Heart right ventricle (tissue), 16 donors: Measurements from ENCODE around the gene ABCA10. TPM values are rescaled to one million over a fixed set of nuclear protein-coding genes. Genes with fewer than 3 reads are reported as not detected.

Experiments used
- ATAC-seq, 8 donors: fragments of 200-7000 bp; cut with Tn5 transposase; one replicate each; pipeline ENCODE4 v1.9.1; 2020; ENCODE audit warnings: mild to moderate bottlenecking in 8 of 8, moderate library complexity in 8 of 8, moderate number of reproducible peaks in 1 of 8
- DNase-seq, 2 donors: peaks; one replicate each; pipeline ENCODE4 v3.0.0-alpha.2; 2020
- H3K27ac ChIP-seq, 10 donors: fragments of 200-600 bp; sonication (generic) in 2 of 10; one replicate each; pipeline versions ENCODE4 v1.5.0 to v1.8.0; 2020 to 2022; ENCODE audit warnings: mild to moderate bottlenecking in 3 of 10
- H3K27me3 ChIP-seq, 7 donors: fragments of 200-600 bp; one replicate each; pipeline ENCODE4 v1.8.0; 2021 to 2022; ENCODE audit warnings: mild to moderate bottlenecking in 2 of 7
- H3K36me3 ChIP-seq, 9 donors: fragments of 200-600 bp; sonication (generic) in 1 of 9; one replicate each; pipeline versions ENCODE4 v1.5.0 to v1.8.0; 2020 to 2022; ENCODE audit warnings: mild to moderate bottlenecking in 2 of 9
- H3K4me1 ChIP-seq, 9 donors: fragments of 200-600 bp; sonication (generic) in 1 of 9; one replicate each; pipeline versions ENCODE4 v1.5.0 to v1.8.0; 2020 to 2022; ENCODE audit warnings: mild to moderate bottlenecking in 4 of 9
- H3K4me3 ChIP-seq, 10 donors: fragments of 200-600 bp; sonication (generic) in 2 of 10; one replicate each; pipeline versions ENCODE4 v1.5.0 to v1.8.0; 2020 to 2022; ENCODE audit warnings: mild to moderate bottlenecking in 7 of 10, moderate library complexity in 2 of 10
- H3K9me3 ChIP-seq, 11 donors: fragments of 200-600 bp in 10 of 11; sonication (generic) in 2 of 11; one replicate each; pipeline versions ENCODE4 v1.5.0 to v1.8.0; 2013 to 2022; ENCODE audit warnings: mild to moderate bottlenecking in 2 of 11, control low read depth in 1 of 11, moderate library complexity in 1 of 11
- WGBS, 2 donors: extraction: QIAGEN DNeasy Blood & Tissue Kit; methylation state at CpG; one replicate each; pipeline ENCODE4 v1.1.7; 2013; ENCODE audit warnings: inconsistent platforms in 1 of 2; 5-methylcytosine and 5-hydroxymethylcytosine counted together
- intact Hi-C, 10 donors: fragments of 100-400 bp; cut with DNase I; formaldehyde crosslinking; loops; one replicate each; pipeline versions ENCODE4 v1.11.1 to v1.14.2; 2022
- polyA plus RNA-seq, 2 donors: library from polyadenylated mRNA; stranded (reverse); fragments of 200-250 nt; gene quantifications; one replicate each; pipeline ENCODE4 v1.2.3, GENCODE V29; 2013
- total RNA-seq, 10 donors: library from RNA; stranded (reverse); fragmentation: NEBNext Ultra II Directional in 3 of 10; extraction: Animal tissue kit (Norgen Biotek cat#: 25700) in 3 of 10; gene quantifications; one replicate each; pipeline versions ENCODE4 v1.2.1 to v1.2.4, GENCODE V29; 2021 to 2023
- TF ChIP-seq, protein P1 (sequence below), 9 donors: fragments of 200-600 bp; sonication (generic) in 2 of 9; IDR thresholded peaks; one replicate each; pipeline versions ENCODE4 v1.5.0 to v1.8.0; 2021 to 2022; ENCODE audit warnings: antibody characterized with exemption in 9 of 9, mild to moderate bottlenecking in 5 of 9, moderate library complexity in 1 of 9
- donor health status: Arrhythmogenic right ventricular cardiomyopathy.
- donor health status: ischemic (EF 13 %, LVEDD 7.1; RV severe dilation, severe dysfunction).
- donor health status: healthy with polysubstance abuse.
- donor health status: DM: no; HTN: yes; CAD: no.
- donor health status: DM: no; HTN: no; CAD: no.
- donor health status: ischemic (EF 25% LVEDD 6.9; RV normal size, moderate dysfunction).
- donor health status: ischemic (EF 25% LVEDD 5.7; RV mildly dilated, moderate dysfunction).
- donor health status: healthy.
- donor health status: DM: yes; HTN: yes; CAD: no.
- donor health status: Ischemic cardiomyopathy.
- donor health status: ischemic (EF 35%, LVEDD 5.7; RV mildly dilated, moderate dysfunction).
- donor health status: nonischemic (EF 11% LVEDD 7.7; RV severe dilation, severe dysfunction).
- donor health status: DM: yes; HTN: yes; CAD: no.
- donor health status: PGD.
- donor health status: ischemic (EF 29% LVEDD 5.4; RV normal size, mild dysfunction).
- donor health status: nonischemic (EF 23%, LVEDD 6.1; RV moderate dilation, normal function).

Gene ABCA10
- total and polyA plus RNA-seq, 12 donors = 1.0 to 60.9 (median 3.6) TPM

- intact Hi-C loops = no loop called here
- peaks cover 0 to 16% (median 13%) of the 10 kb centered on the region in 9 donors for H3K4me1 ChIP-seq
- H3K4me3 ChIP-seq = no peak overlapping the region
- 94 to 96% methylated on average over 5 of the region's 5 CpGs for WGBS, 2 donors
- H3K9me3 ChIP-seq = no peaks in the 10 kb centered on the region
- DNase-seq (no peak), ATAC-seq (no peak)
- no peak overlapping the region for H3K27ac ChIP-seq
- H3K27me3 ChIP-seq = no peaks in the 10 kb centered on the region
- TF ChIP-seq, protein P1, sequence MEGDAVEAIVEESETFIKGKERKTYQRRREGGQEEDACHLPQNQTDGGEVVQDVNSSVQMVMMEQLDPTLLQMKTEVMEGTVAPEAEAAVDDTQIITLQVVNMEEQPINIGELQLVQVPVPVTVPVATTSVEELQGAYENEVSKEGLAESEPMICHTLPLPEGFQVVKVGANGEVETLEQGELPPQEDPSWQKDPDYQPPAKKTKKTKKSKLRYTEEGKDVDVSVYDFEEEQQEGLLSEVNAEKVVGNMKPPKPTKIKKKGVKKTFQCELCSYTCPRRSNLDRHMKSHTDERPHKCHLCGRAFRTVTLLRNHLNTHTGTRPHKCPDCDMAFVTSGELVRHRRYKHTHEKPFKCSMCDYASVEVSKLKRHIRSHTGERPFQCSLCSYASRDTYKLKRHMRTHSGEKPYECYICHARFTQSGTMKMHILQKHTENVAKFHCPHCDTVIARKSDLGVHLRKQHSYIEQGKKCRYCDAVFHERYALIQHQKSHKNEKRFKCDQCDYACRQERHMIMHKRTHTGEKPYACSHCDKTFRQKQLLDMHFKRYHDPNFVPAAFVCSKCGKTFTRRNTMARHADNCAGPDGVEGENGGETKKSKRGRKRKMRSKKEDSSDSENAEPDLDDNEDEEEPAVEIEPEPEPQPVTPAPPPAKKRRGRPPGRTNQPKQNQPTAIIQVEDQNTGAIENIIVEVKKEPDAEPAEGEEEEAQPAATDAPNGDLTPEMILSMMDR (IDR thresholded peaks at IDR 0.05) = no peak
- H3K36me3 ChIP-seq = peaks cover 0 to 46% (median 0%) of the 10 kb centered on the region in 9 donors
Measured at GRCh38 chr17:69122065-69122464, 106.6 kb downstream of the ABCA10 start.

DNA sequence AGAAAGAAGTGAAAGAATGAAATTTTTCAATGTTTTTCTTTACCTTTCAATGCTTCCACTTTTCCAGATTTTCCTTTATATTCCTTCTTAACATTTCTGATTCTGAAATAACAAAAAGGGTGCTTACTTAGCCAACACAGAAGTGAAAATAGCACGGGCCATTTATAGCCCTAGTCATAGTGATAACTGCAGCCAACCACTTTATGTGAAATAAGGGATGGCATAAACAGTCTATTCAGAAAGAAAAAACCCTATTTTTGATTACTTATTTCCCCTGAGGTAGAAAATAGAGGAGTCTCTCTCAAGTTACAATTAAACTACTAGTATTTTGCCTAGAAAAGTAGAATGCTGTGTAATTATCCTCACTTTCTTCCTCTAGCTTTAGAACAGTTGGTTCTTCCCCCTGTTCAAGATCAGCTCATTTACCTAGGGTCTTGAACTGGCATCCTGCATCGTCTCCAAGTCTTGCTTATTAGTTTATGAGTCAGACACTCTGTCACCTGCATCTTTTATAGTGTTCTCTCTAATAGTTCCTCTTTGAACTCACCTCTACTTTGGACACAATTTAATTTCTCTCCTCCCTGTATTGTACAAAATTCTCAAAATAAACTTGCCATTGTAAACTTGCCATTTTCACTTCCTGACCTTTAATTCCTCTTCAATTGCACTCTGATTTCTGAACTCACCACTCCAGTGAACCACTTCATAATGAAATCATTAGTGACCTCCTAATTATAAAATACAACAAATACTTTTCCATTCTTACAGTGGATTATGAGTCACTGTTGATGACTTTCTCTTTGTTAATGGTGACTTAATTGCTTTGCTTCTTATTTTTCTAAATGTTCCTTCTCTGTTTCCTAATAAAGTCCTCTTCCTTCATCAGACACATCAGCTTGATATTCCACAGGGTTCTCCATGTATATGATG, 110.5 kb downstream of the ABCA10 start:
- WGBS, 2 donors = 26 to 29% methylated on average over 2 of the region's 2 CpGs
- Histone ChIP-seq H3K4me1 (peaks cover 0 to 36% (median 13%) of the 10 kb centered on the region in 9 donors), H3K9me3 (no peaks in the 10 kb centered on the region), H3K4me3 (peak overlapping the region in 4 of 10 donors; percentile 5 to 26 (median 16)), H3K36me3 (peaks cover 0 to 45% (median 0%) of the 10 kb centered on the region in 9 donors), H3K27me3 (no peaks in the 10 kb centered on the region), H3K27ac (peak overlapping the region in 6 of 10 donors; percentile 6 to 54 (median 23))
- TF ChIP-seq, protein P1 (IDR thresholded peaks at IDR 0.05) = no peak
- ATAC-seq = peak in 3 of 8 donors; percentile 48 to 75 (median 67)
- intact Hi-C loops = loop anchor here in 1 of 10 donors (2.0 kb wide), 1 partner anchor 39 kb away; no protein-coding TSS in a partner anchor
- DNase-seq = no peak

DNA sequence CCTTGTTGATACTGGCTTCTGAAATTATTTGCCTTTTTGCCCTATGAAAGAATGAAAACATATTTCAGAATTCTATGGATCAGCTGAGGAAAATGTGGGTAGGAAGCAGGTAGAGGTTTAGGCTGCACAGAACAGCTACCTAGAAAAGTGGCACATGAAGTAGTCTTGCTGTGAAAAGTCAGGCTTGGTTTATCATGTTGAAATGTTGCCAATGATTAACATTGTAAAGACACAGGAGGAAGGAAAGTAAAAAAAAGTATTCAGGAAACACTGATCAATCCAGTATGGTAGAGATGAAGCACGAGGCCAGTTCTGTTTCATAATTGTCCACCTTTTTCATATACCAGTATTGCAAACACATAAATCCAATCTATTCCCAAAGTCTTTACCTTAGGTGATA, 116.8 kb downstream of the ABCA10 start:
- peaks cover 0 to 21% (median 0%) of the 10 kb centered on the region in 9 donors for H3K4me1 ChIP-seq
- DNase-seq (no peak), ATAC-seq (no peak)
- TF ChIP-seq, protein P1 (IDR thresholded peaks at IDR 0.05) = no peak
- H3K4me3 ChIP-seq = no peak overlapping the region
- H3K9me3 ChIP-seq = no peaks in the 10 kb centered on the region
- intact Hi-C loops = no loop called here
- no peak overlapping the region for H3K27ac ChIP-seq
- no peaks in the 10 kb centered on the region for H3K27me3 ChIP-seq
- peaks cover 0 to 65% (median 13%) of the 10 kb centered on the region in 9 donors for H3K36me3 ChIP-seq
- 56 to 60% methylated on average over 1 of the region's 1 CpG for WGBS, 2 donors

GRCh38 chr17:69105907-69106730, 122.5 kb downstream of the ABCA10 start:
- no peak for ATAC-seq
- TF ChIP-seq, protein P1 (IDR thresholded peaks at IDR 0.05) = no peak
- H3K27ac ChIP-seq = no peak overlapping the region
- H3K4me1 ChIP-seq = no peaks in the 10 kb centered on the region
- WGBS, 2 donors = 68 to 72% methylated on average over 10 of the region's 10 CpGs
- H3K4me3 ChIP-seq = no peak overlapping the region
- intact Hi-C loops = no loop called here
- H3K9me3 ChIP-seq = no peaks in the 10 kb centered on the region
- no peaks in the 10 kb centered on the region for H3K27me3 ChIP-seq
- no peak for DNase-seq
- peaks cover 0 to 66% (median 17%) of the 10 kb centered on the region in 9 donors for H3K36me3 ChIP-seq
